Endothelial cell of umbilical vein (primary cell): ENCODE measurements around the gene TRPC5OS. TPM values are rescaled to one million over a fixed set of nuclear protein-coding genes. Genes with fewer than 3 reads are reported as not detected.

Experiments used
- BruUV-seq: library from RNA; stranded (reverse); fragments of 400-500 nt; replicated peaks from 2 replicates; lab custom pipeline; 2021; lab: Mats Ljungman, UMichigan
- CTCF ChIA-PET: fragments of 300-600, 350-600 bp; sonication (Branson Sonifier 250); formaldehyde crosslinking; loops from one replicate; lab custom pipeline; 2021; ENCODE audit warnings: antibody characterized with exemption, inconsistent platforms; lab: Charles Lee
- POLR2A ChIA-PET: fragments of 300-600, 350-600 bp; sonication (Branson Sonifier 250); formaldehyde crosslinking; loops from one replicate; lab custom pipeline; 2021; ENCODE audit warnings: antibody characterized with exemption, inconsistent platforms; lab: Charles Lee
- DNase-seq: peaks from one replicate; pipeline ENCODE4 v3.0.0-alpha.2; 2011; ENCODE audit warnings: low read depth, low spot score
- FAIRE-seq: peaks from 2 replicates; lab custom pipeline; 2011; peaks lifted over from hg19 to GRCh38; lab: Jason Lieb, UNC
- H2AFZ ChIP-seq: 2 replicates; pipeline ENCODE4 v1.6.0; 2012; ENCODE audit warnings: low read depth, low read length, control low read depth, inconsistent platforms
- H3K27ac ChIP-seq: 2 replicates; pipeline ENCODE4 v1.5.1; 2011; ENCODE audit warnings: low read depth, mild to moderate bottlenecking, control low read depth, low read length, moderate library complexity; ENCODE audit not compliant: insufficient read depth
- H3K27me3 ChIP-seq, 2 experiments: 2 replicates each; pipeline versions ENCODE4 v1.6.0 to v1.6.1; 2011; ENCODE audit warnings: low read length in 2 of 2, mixed read lengths in 1 of 2; ENCODE audit not compliant: control insufficient read depth in 2 of 2, insufficient read depth in 2 of 2
- H3K36me3 ChIP-seq, 2 experiments: 2 replicates in 1 of 2; 3 replicates in 1 of 2; pipeline ENCODE4 v1.5.1; 2011; ENCODE audit warnings: low read length in 2 of 2, mild to moderate bottlenecking in 1 of 2, moderate library complexity in 1 of 2; ENCODE audit not compliant: control insufficient read depth in 2 of 2, insufficient read depth in 2 of 2; ENCODE audit errors: extremely low read depth in 1 of 2
- H3K4me1 ChIP-seq: 3 replicates; pipeline ENCODE4 v1.5.1; 2011; ENCODE audit warnings: mild to moderate bottlenecking, low read length; ENCODE audit not compliant: control insufficient read depth, insufficient read depth; ENCODE audit errors: extremely low read depth
- H3K4me2 ChIP-seq: 2 replicates; pipeline ENCODE4 v1.6.1; 2011; ENCODE audit warnings: low read length, control low read depth, mixed read lengths; ENCODE audit not compliant: insufficient read depth
- H3K4me3 ChIP-seq, 3 experiments: fragments of 200-600 bp in 1 of 3; sonication (generic), shearing (Covaris generic) in 1 of 3; replicated peaks in 1 of 3; 2 replicates each; pipeline ENCODE4 v1.5.1; 2011 to 2016; ENCODE audit warnings: control low read depth in 3 of 3, low read length in 3 of 3, mild to moderate bottlenecking in 2 of 3, inconsistent platforms in 1 of 3, low read depth in 1 of 3, moderate library complexity in 1 of 3; ENCODE audit not compliant: insufficient read depth in 1 of 3
- H3K79me2 ChIP-seq: 2 replicates; pipeline ENCODE4 v1.6.0; 2012; ENCODE audit warnings: low read length, inconsistent platforms; ENCODE audit not compliant: control insufficient read depth, insufficient read depth
- H3K9ac ChIP-seq: replicated peaks from 2 replicates; pipeline ENCODE3; 2011; ENCODE audit warnings: low read length, control low read depth; ENCODE audit not compliant: insufficient read depth; ENCODE audit errors: extremely low read depth
- H3K9me1 ChIP-seq: replicated peaks from 3 replicates; pipeline ENCODE4 v1.6.0; 2011; ENCODE audit warnings: mild to moderate bottlenecking, low read length; ENCODE audit not compliant: control insufficient read depth, insufficient read depth; ENCODE audit errors: extremely low read depth
- H3K9me3 ChIP-seq: replicated peaks from 2 replicates; pipeline ENCODE4 v1.5.1; 2012; ENCODE audit warnings: low read length, inconsistent platforms; ENCODE audit not compliant: control insufficient read depth, insufficient read depth
- H4K20me1 ChIP-seq: replicated peaks from 2 replicates; pipeline ENCODE3; 2011; ENCODE audit warnings: mild to moderate bottlenecking, low read length; ENCODE audit not compliant: control insufficient read depth, insufficient read depth; ENCODE audit errors: extremely low read depth
- EZH2 ChIP-seq: IDR thresholded peaks from 2 replicates; pipeline ENCODE4 v1.6.1; 2012; ENCODE audit warnings: borderline replicate concordance, low read depth, mild to moderate bottlenecking, moderate library complexity, low read length, inconsistent platforms; ENCODE audit not compliant: severe bottlenecking
- FOS ChIP-seq: IDR thresholded peaks from 2 replicates; pipeline ENCODE4 v1.6.1; 2011; ENCODE audit warnings: mild to moderate bottlenecking, low read length, moderate library complexity, borderline replicate concordance; ENCODE audit not compliant: insufficient read depth
- GATA2 ChIP-seq: IDR thresholded peaks from 2 replicates; pipeline ENCODE4 v1.7.0; 2011; ENCODE audit warnings: low read depth, mild to moderate bottlenecking, moderate library complexity, mixed read lengths, low read length; ENCODE audit not compliant: insufficient read length, insufficient read depth
- JUN ChIP-seq: IDR thresholded peaks from 2 replicates; pipeline ENCODE4 v1.6.1; 2011; ENCODE audit warnings: borderline replicate concordance, low read depth; ENCODE audit not compliant: insufficient read length, insufficient read depth
- MYC ChIP-seq: IDR thresholded peaks from one replicate; pipeline ENCODE4 v1.6.1; 2011; ENCODE audit warnings: mild to moderate bottlenecking, low read depth, low read length
- POLR2A ChIP-seq: IDR thresholded peaks from 2 replicates; pipeline ENCODE4 v1.6.1; 2012; ENCODE audit warnings: low read depth, mild to moderate bottlenecking, control low read depth, low read length
- POLR2AphosphoS5 ChIP-seq: IDR thresholded peaks from 2 replicates; pipeline ENCODE4 v1.6.1; 2012; ENCODE audit warnings: low read depth, mild to moderate bottlenecking, control low read depth, low read length, moderate library complexity; ENCODE audit not compliant: insufficient read depth
- dilution Hi-C: fragments of 300-500 bp; cut with MboI; formaldehyde crosslinking; loops from one replicate; pipeline ENCODE4 v1.15.0; 2019; ENCODE audit warnings: low sequenced_read_pairs; ENCODE audit not compliant: extremely low pct_ligation_motif_present
- intact Hi-C: fragments of 100-400 bp; cut with micrococcal nuclease; formaldehyde crosslinking; loops from one replicate; pipeline ENCODE4 v1.10.0; 2022
- polyA plus RNA-seq, 4 experiments: library from polyadenylated mRNA; depleted of rRNA in 3 of 4; stranded (reverse) in 3 of 4; unstranded in 1 of 4; fragments of >200 nt; gene quantifications; 2 replicates each; pipeline versions ENCODE4 v1.2.1 to v1.2.3, GENCODE V29; 2011 to 2012; ENCODE audit warnings: missing spikeins in 1 of 4
- total RNA-seq: library from RNA; stranded (reverse); gene quantifications from 2 replicates; pipeline ENCODE4 v1.2.3, GENCODE V29; 2021
- TF ChIP-seq, protein P1 (sequence below), 2 donors: IDR thresholded peaks; 1 replicate in 1 of 2; 2 replicates in 1 of 2; pipeline ENCODE4 v1.5.1; 2011; ENCODE audit warnings: low read length in 2 of 2, mild to moderate bottlenecking in 2 of 2, moderate library complexity in 2 of 2, control low read depth in 1 of 2, inconsistent platforms in 1 of 2, low read depth in 1 of 2; ENCODE audit not compliant: insufficient read depth in 1 of 2; ENCODE audit errors: extremely low read depth in 1 of 2
- TF ChIP-seq, protein P2 (sequence below): IDR thresholded peaks from 2 replicates; pipeline ENCODE4 v1.6.1; 2011; ENCODE audit not compliant: insufficient read depth, insufficient read length

TRPC5OS gene
- total and polyA plus RNA-seq, 2 donors (not counting 3 experiments of a cell fraction or from before 2014, with no cell fraction given), result not detected

DNA sequence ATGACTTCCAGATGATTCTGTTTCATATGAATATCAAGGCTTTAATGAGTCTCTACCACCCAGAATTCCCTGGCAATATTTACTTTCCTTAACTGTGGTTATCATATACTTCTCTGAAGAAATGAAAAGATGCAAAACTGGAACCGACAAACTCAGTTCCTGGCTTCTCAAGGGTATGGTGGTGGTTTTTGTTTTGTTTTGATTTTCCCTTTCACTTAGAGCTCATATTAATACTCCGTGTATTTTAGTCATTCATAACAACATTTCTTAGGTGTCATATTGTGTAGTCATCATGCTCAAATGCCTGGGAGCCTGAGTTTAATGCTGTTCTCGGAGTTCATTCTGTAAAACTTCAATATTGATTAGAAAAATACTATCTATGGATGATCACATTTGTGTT is 665 bp downstream of the TRPC5OS start:
- ChIA-PET CTCF (no interaction called here), POLR2A (no interaction called here)
- dilution Hi-C loops (no loop called here), intact Hi-C loops (no loop called here)
- DNase-seq, result no peak
- Histone ChIP-seq H3K27ac (no peak overlapping the region), H3K79me2 (no peaks in the 10 kb centered on the region), H3K4me3 (no peak overlapping the region), H3K36me3 (no peaks in the 10 kb centered on the region), H3K4me2 (no peak overlapping the region), H3K4me1 (no peaks in the 10 kb centered on the region), H3K9me1 (no peaks in the 10 kb centered on the region), H3K27me3 (no peaks in the 10 kb centered on the region), H4K20me1 (no peaks in the 10 kb centered on the region), H3K9ac (no peak overlapping the region), H3K9me3 (no peaks in the 10 kb centered on the region), H2AFZ (no peak overlapping the region)
- BruUV-seq, result no TSS peak
- TF ChIP-seq, protein P1, sequence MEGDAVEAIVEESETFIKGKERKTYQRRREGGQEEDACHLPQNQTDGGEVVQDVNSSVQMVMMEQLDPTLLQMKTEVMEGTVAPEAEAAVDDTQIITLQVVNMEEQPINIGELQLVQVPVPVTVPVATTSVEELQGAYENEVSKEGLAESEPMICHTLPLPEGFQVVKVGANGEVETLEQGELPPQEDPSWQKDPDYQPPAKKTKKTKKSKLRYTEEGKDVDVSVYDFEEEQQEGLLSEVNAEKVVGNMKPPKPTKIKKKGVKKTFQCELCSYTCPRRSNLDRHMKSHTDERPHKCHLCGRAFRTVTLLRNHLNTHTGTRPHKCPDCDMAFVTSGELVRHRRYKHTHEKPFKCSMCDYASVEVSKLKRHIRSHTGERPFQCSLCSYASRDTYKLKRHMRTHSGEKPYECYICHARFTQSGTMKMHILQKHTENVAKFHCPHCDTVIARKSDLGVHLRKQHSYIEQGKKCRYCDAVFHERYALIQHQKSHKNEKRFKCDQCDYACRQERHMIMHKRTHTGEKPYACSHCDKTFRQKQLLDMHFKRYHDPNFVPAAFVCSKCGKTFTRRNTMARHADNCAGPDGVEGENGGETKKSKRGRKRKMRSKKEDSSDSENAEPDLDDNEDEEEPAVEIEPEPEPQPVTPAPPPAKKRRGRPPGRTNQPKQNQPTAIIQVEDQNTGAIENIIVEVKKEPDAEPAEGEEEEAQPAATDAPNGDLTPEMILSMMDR (IDR thresholded peaks at IDR 0.05; ENCODE audit: extremely low read depth in 1 of 2, insufficient read depth in 1 of 2, low read depth in 1 of 2, low read length in 2 of 2), result no peak
- no peak for TF ChIP-seq POLR2AphosphoS5
- no peak for TF ChIP-seq JUN
- TF ChIP-seq GATA2, result no peak
- no peak for TF ChIP-seq MYC
- TF ChIP-seq, protein P2, sequence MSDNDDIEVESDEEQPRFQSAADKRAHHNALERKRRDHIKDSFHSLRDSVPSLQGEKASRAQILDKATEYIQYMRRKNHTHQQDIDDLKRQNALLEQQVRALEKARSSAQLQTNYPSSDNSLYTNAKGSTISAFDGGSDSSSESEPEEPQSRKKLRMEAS, result no peak
- TF ChIP-seq EZH2, result no peak
- TF ChIP-seq FOS, result no peak
- TF ChIP-seq POLR2A, result no peak
- FAIRE-seq, result no peak
